K562 (cell line): ENCODE measurements around the gene SLC25A17. TPM values are rescaled to one million over a fixed set of nuclear protein-coding genes. Genes with fewer than 3 reads are reported as not detected.

Experiments
- ADNP ChIP-seq: fragments of 200-800 bp; sonication (Bioruptor generic); IDR thresholded peaks from 2 replicates; pipeline ENCODE4 v1.6.1; 2016; ENCODE audit warnings: missing genetic modification characterization, missing compliant biosample characterization
- DMBX1 ChIP-seq: fragments of 250-450 bp; sonication (Bioruptor Pico); IDR thresholded peaks from 2 replicates; pipeline ENCODE4 v1.8.0; 2022; ENCODE audit warnings: inconsistent platforms, mild to moderate bottlenecking, moderate library complexity, borderline replicate concordance
- EHMT2 ChIP-seq: fragments of 450-650 bp; IDR thresholded peaks from 2 replicates; pipeline ENCODE4 v1.6.1; 2018; ENCODE audit warnings: antibody characterized with exemption
- ERF ChIP-seq: fragments of 450-650 bp; formaldehyde crosslinking; IDR thresholded peaks from 2 replicates; pipeline ENCODE4 v1.4.0; 2020; ENCODE audit warnings: mild to moderate bottlenecking, mixed read lengths
- HDAC2 ChIP-seq: fragments of 450-650 bp; IDR thresholded peaks from 2 replicates; pipeline ENCODE4 v1.6.1; 2016; ENCODE audit warnings: mild to moderate bottlenecking
- HNRNPL ChIP-seq: fragments of 200-400 bp; formaldehyde crosslinking; IDR thresholded peaks from 2 replicates; pipeline ENCODE4 v1.6.1; 2017; ENCODE audit warnings: low read depth, mild to moderate bottlenecking, low read length
- ID3 ChIP-seq, 2 experiments: fragments of 250-450 bp in 1 of 2; fragments of 450-650 bp in 1 of 2; sonication (Bioruptor Pico) in 1 of 2; IDR thresholded peaks; 2 replicates each; pipeline versions ENCODE4 v1.6.1 to v1.8.0; 2016 to 2021; ENCODE audit warnings: mild to moderate bottlenecking in 2 of 2, moderate library complexity in 2 of 2, missing compliant biosample characterization in 1 of 2, missing genetic modification characterization in 1 of 2
- PURB ChIP-seq: sonication (generic); formaldehyde crosslinking; IDR thresholded peaks from 2 replicates; pipeline ENCODE4 v1.9.0; 2021; ENCODE audit warnings: low read depth, mild to moderate bottlenecking, missing genetic modification reagents
- RNF219 ChIP-seq: fragments of 250-450 bp; sonication (Bioruptor Pico); IDR thresholded peaks from 2 replicates; pipeline ENCODE4 v1.5.0; 2022; ENCODE audit warnings: mild to moderate bottlenecking
- SMAD3 ChIP-seq: fragments of 450-650 bp; formaldehyde crosslinking; conservative IDR thresholded peaks from 2 replicates; pipeline ENCODE4 v1.4.0; 2020; ENCODE audit warnings: mild to moderate bottlenecking
- SMARCB1 ChIP-seq: IDR thresholded peaks from 2 replicates; pipeline ENCODE4 v1.6.1; 2011; ENCODE audit warnings: improper control_type of control experiment, low read depth; ENCODE audit not compliant: insufficient read length
- SREBF1 ChIP-seq: fragments of 150-350 bp; IDR thresholded peaks from 2 replicates; pipeline ENCODE4 v1.6.1; 2014; ENCODE audit warnings: antibody characterized with exemption, low read depth, low read length, borderline replicate concordance
- SRSF3 ChIP-seq: fragments of 200-400 bp; formaldehyde crosslinking; IDR thresholded peaks from 2 replicates; pipeline ENCODE4 v1.6.1; 2016; ENCODE audit warnings: mild to moderate bottlenecking, low read length, moderate library complexity; ENCODE audit not compliant: insufficient read depth
- SRSF7 ChIP-seq: fragments of 200-400 bp; formaldehyde crosslinking; optimal IDR thresholded peaks from 2 replicates; pipeline ENCODE3; 2017; ENCODE audit warnings: mild to moderate bottlenecking, low read depth, low read length
- TEAD4 ChIP-seq, 2 experiments: sonication (generic) in 1 of 2; formaldehyde crosslinking in 1 of 2; IDR thresholded peaks; 2 replicates each; pipeline versions ENCODE4 v1.6.1 to v1.8.0; 2012 to 2022; ENCODE audit warnings: borderline replicate concordance in 1 of 2, inconsistent platforms in 1 of 2, low read length in 1 of 2, mild to moderate bottlenecking in 1 of 2, missing genetic modification reagents in 1 of 2
- ZNF143 ChIP-seq: sonication (generic); formaldehyde crosslinking; IDR thresholded peaks from 2 replicates; pipeline ENCODE4 v1.9.0; 2022; ENCODE audit warnings: mild to moderate bottlenecking, missing genetic modification reagents
- ZNF174 ChIP-seq: fragments of 250-450 bp; sonication (Bioruptor Pico); IDR thresholded peaks from 2 replicates; pipeline ENCODE4 v1.4.0; 2020; ENCODE audit warnings: mild to moderate bottlenecking
- ZNF184 ChIP-seq: sonication (generic); formaldehyde crosslinking; IDR thresholded peaks from 2 replicates; pipeline ENCODE4 v1.5.0; 2020; ENCODE audit warnings: missing genetic modification reagents
- ZNF232 ChIP-seq: sonication (generic); formaldehyde crosslinking; IDR thresholded peaks from 2 replicates; pipeline ENCODE4 v1.8.0; 2022; ENCODE audit warnings: mild to moderate bottlenecking, missing genetic modification reagents
- ZNF449 ChIP-seq: fragments of 250-450 bp; sonication (Bioruptor Pico); IDR thresholded peaks from 2 replicates; pipeline ENCODE4 v1.8.0; 2022; ENCODE audit warnings: moderate library complexity, mild to moderate bottlenecking, inconsistent platforms
- polyA plus RNA-seq, 8 experiments: library from polyadenylated mRNA; depleted of rRNA in 4 of 8; stranded (reverse) in 5 of 8; unstranded in 3 of 8; fragments of >200 nt; fragmentation: Nextera tagmentation in 2 of 8; fragmentation: Illumina TruSeq in 1 of 8; extraction: Ambion mirVana in 2 of 8; extraction: Trizol in 1 of 8; gene quantifications; 2 replicates each; pipeline versions ENCODE4 v1.2.1 to v1.2.3, GENCODE V29; 2011 to 2014; ENCODE audit warnings: inconsistent platforms in 1 of 8, missing spikeins in 1 of 8
- total RNA-seq, 7 experiments: library from RNA; depleted of rRNA in 6 of 7; stranded (reverse); fragments of >200 nt in 6 of 7; fragmentation: Illumina TruSeq in 2 of 7; extraction: Trizol in 2 of 7; gene quantifications; 2 replicates each; pipeline versions ENCODE4 v1.2.1 to v1.2.3, GENCODE V29; 2011 to 2021; ENCODE audit warnings: low replicate concordance in 1 of 7
- TF ChIP-seq, protein P1 (sequence below), 2 experiments: fragments of 450-650 bp; IDR thresholded peaks; 2 replicates each; pipeline ENCODE4 v1.6.1; 2016

SLC25A17 gene
- total and polyA plus RNA-seq, 9 of the 15 experiments (the other 6 are each of a cell fraction or from before 2014, with no cell fraction given) = 32.6 to 136 (median 56.2) TPM

DNA sequence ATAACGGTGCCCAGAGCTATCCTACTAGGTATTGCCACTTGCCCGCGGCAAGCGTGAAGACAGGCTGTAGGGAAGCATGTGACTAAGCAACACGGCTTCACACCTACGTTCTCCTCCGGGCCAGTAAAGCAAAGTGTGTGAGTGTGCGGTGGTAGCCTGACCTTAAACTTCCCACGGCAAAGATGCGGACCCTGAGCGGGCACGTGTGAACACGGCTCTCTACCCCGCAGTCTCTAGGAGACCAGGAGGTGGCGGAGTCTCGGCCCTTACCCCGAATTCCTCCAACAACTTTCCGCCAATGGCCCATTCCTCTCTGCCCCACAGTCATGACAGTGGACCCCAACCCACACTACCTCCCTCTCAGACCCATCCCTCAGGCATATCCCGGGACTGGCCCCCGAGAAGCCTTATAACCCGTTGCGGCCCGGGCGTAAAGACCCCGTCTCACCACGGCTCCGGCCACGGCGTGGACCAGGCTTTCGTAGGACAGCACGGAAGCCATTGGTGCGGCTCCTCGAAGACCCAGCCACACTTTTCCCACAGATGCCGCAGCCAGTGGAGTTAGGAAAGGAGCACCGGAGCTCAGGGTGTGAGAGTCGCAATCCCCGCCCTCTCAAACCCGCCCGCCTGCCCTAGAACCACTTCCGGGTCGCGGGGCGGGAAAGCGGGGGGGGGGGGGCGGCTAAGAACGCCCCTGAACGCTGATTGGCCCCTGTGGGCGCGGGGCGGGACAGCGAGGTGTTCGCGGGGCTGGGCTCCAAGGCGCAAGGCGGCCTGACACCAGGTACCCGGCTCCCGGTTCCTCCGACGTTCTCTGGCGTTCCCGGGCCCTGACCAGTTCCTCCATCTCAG, at the start of gene SLC25A17 (continued):
- TF ChIP-seq ZNF184 (CRISPR knock-in tag) (no peak), TEAD4 (IDR thresholded peaks at IDR 0.05; ENCODE audit: low read length) (no peak), TEAD4 (CRISPR knock-in tag; IDR thresholded peaks at IDR 0.05; ENCODE audit: borderline replicate concordance) (no peak), HDAC2 (0 out of 2 replicates have a peak, but pooled peaks have one; percentile 47), ZNF232 (no peak), ID3 (CRISPR knock-in tag; IDR thresholded peaks at IDR 0.05) (no peak), ID3 (tag; IDR thresholded peaks at IDR 0.05) (peak; percentile 58; the same call in 1 of the 2 replicates), ADNP (tag) (no peak), SREBF1 (no peak), ZNF449 (CRISPR knock-in tag) (no peak), SRSF7 (no peak), ZNF174 (CRISPR knock-in tag) (no peak), DMBX1 (CRISPR knock-in tag) (no peak), ZNF143 (CRISPR knock-in tag) (no peak), SMARCB1 (no peak), EHMT2 (no peak), SMAD3 (CRISPR knock-in tag) (no peak), HNRNPL (no peak), PURB (no peak), SRSF3 (no peak), RNF219 (CRISPR knock-in tag) (no peak), ERF (no peak)
- TF ChIP-seq, protein P1, sequence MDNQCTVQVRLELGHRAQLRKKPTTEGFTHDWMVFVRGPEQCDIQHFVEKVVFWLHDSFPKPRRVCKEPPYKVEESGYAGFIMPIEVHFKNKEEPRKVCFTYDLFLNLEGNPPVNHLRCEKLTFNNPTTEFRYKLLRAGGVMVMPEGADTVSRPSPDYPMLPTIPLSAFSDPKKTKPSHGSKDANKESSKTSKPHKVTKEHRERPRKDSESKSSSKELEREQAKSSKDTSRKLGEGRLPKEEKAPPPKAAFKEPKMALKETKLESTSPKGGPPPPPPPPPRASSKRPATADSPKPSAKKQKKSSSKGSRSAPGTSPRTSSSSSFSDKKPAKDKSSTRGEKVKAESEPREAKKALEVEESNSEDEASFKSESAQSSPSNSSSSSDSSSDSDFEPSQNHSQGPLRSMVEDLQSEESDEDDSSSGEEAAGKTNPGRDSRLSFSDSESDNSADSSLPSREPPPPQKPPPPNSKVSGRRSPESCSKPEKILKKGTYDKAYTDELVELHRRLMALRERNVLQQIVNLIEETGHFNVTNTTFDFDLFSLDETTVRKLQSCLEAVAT (IDR thresholded peaks at IDR 0.05) = peak; percentile 26 to 47; a peak in 1 of 4 replicates
